ENCODE measurements around the gene KLHL15.
A peak's percentile ranks its signal among the peaks of the same experiment; 100 is the strongest.

- TF ChIP-seq CTCF (IDR thresholded peaks at IDR 0.05) (peak in 2 of 4 experiments; percentile 9 to 37), POLR2AphosphoS5 (IDR thresholded peaks at IDR 0.05) (peak; percentile 54)
These were observed 1.9 kb downstream of the KLHL15 start for GRCh38 chrX:24024819-24025740.
